WTC11 (cell line): ENCODE measurements around the gene EMILIN3. TPM values are rescaled to one million over a fixed set of nuclear protein-coding genes. Genes with fewer than 3 reads are reported as not detected.
"Not testable (repeated sequence)": the region's sequence is repeated elsewhere in the genome, so short reads cannot be mapped to it uniquely, and the experiment has no call there.

Source experiments
- ATAC-seq: fragments of 200-7000 bp; cut with Tn5 transposase; 2 replicates; pipeline ENCODE4 v1.10.0; 2021; ENCODE audit warnings: mild to moderate bottlenecking, moderate library complexity
- CTCF ChIA-PET: fragments of 300-600 bp; sonication (Branson Sonifier 250); formaldehyde crosslinking; loops from one replicate; lab custom pipeline; 2021; ENCODE audit warnings: antibody characterized with exemption; lab: Charles Lee
- POLR2A ChIA-PET: fragments of 350-600 bp; sonication (Branson Sonifier 250); formaldehyde crosslinking; loops from one replicate; lab custom pipeline; 2021; ENCODE audit warnings: antibody characterized with exemption; lab: Charles Lee
- DNase-seq: peaks from one replicate; pipeline ENCODE4 v3.0.0; 2021; ENCODE audit warnings: low spot score
- H3K27ac Mint-ChIP-seq: 2 replicates; pipeline ENCODE4 v1.8.0; 2021; ENCODE audit warnings: mixed read lengths
- H3K27me3 Mint-ChIP-seq: 2 replicates; pipeline ENCODE4 v1.8.0; 2021; ENCODE audit warnings: low read depth, mild to moderate bottlenecking, moderate library complexity, mixed read lengths
- H3K36me3 Mint-ChIP-seq: 2 replicates; pipeline ENCODE4 v1.8.0; 2021; ENCODE audit warnings: mixed read lengths
- H3K4me1 Mint-ChIP-seq: 2 replicates; pipeline ENCODE4 v1.8.0; 2022; ENCODE audit warnings: mixed read lengths
- H3K4me3 Mint-ChIP-seq: 2 replicates; pipeline ENCODE4 v1.8.0; 2021; ENCODE audit warnings: mild to moderate bottlenecking, moderate library complexity, mixed read lengths
- H3K9me3 Mint-ChIP-seq: 2 replicates; pipeline ENCODE4 v1.8.0; 2021; ENCODE audit warnings: mixed read lengths
- SP1 ChIP-seq: sonication (generic); formaldehyde crosslinking; conservative IDR thresholded peaks from 2 replicates; pipeline ENCODE4 v1.8.1; 2022; ENCODE audit warnings: missing genetic modification reagents
- ZNF317 ChIP-seq: sonication (generic); formaldehyde crosslinking; IDR thresholded peaks from 2 replicates; pipeline ENCODE4 v1.8.1; 2023; ENCODE audit warnings: low read depth, mild to moderate bottlenecking, moderate library complexity, missing genetic modification reagents, borderline replicate concordance
- total RNA-seq: library from RNA; stranded (reverse); gene quantifications from 3 replicates; pipeline ENCODE4 v1.2.3, GENCODE V29; 2021
- TF ChIP-seq, protein P1 (sequence below): fragments of 250-450 bp; sonication (Bioruptor Pico); IDR thresholded peaks from 2 replicates; pipeline ENCODE4 v1.9.0; 2021; ENCODE audit warnings: mild to moderate bottlenecking, borderline replicate concordance
- TF ChIP-seq, protein P2 (sequence below): sonication (generic); formaldehyde crosslinking; IDR thresholded peaks from 2 replicates; pipeline ENCODE4 v1.8.1; 2023; ENCODE audit warnings: mild to moderate bottlenecking, missing genetic modification reagents, moderate library complexity

The EMILIN3 gene
- total RNA-seq, 1 experiment from 2014 or later = 5.5 TPM

DNA sequence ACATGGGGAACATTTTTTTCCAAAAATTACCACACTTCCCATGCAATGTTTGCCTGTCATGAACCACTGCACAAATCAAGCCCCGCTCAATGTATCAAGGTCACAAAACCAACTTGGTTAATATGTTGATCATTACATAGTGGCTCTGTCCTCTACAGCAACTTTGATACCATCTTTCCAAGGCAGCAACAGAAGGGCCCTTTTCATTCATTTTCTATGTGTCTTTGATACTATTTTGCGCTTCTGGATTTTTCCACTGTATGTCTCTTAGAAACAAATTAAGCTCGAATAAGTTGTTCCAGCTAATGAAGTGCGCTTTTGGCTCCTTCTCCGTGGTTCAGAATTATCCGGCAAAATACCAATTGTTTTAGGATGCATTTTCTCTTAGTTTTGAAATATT is 50.6 kb downstream of the EMILIN3 start (continued):
- TF ChIP-seq, protein P1, sequence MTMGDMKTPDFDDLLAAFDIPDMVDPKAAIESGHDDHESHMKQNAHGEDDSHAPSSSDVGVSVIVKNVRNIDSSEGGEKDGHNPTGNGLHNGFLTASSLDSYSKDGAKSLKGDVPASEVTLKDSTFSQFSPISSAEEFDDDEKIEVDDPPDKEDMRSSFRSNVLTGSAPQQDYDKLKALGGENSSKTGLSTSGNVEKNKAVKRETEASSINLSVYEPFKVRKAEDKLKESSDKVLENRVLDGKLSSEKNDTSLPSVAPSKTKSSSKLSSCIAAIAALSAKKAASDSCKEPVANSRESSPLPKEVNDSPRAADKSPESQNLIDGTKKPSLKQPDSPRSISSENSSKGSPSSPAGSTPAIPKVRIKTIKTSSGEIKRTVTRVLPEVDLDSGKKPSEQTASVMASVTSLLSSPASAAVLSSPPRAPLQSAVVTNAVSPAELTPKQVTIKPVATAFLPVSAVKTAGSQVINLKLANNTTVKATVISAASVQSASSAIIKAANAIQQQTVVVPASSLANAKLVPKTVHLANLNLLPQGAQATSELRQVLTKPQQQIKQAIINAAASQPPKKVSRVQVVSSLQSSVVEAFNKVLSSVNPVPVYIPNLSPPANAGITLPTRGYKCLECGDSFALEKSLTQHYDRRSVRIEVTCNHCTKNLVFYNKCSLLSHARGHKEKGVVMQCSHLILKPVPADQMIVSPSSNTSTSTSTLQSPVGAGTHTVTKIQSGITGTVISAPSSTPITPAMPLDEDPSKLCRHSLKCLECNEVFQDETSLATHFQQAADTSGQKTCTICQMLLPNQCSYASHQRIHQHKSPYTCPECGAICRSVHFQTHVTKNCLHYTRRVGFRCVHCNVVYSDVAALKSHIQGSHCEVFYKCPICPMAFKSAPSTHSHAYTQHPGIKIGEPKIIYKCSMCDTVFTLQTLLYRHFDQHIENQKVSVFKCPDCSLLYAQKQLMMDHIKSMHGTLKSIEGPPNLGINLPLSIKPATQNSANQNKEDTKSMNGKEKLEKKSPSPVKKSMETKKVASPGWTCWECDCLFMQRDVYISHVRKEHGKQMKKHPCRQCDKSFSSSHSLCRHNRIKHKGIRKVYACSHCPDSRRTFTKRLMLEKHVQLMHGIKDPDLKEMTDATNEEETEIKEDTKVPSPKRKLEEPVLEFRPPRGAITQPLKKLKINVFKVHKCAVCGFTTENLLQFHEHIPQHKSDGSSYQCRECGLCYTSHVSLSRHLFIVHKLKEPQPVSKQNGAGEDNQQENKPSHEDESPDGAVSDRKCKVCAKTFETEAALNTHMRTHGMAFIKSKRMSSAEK (CRISPR knock-in tag) = no peak
- TF ChIP-seq SP1 = no peak

- POLR2A ChIA-PET = no interaction called here
- ATAC-seq = no peak
- DNase-seq = no peak
- H3K4me1 Mint-ChIP-seq = peaks cover 15% of the 10 kb centered on the region
- TF ChIP-seq, protein P2, sequence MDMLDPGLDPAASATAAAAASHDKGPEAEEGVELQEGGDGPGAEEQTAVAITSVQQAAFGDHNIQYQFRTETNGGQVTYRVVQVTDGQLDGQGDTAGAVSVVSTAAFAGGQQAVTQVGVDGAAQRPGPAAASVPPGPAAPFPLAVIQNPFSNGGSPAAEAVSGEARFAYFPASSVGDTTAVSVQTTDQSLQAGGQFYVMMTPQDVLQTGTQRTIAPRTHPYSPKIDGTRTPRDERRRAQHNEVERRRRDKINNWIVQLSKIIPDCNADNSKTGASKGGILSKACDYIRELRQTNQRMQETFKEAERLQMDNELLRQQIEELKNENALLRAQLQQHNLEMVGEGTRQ (CRISPR knock-in tag) = no peak
- TF ChIP-seq ZNF317 (CRISPR knock-in tag) = no peak
- CTCF ChIA-PET = interaction anchor here (1.9 kb wide), 1 partner anchor 64 kb away, joined by 5 read pairs; no protein-coding TSS in a partner anchor
- no peak overlapping the region for H3K4me3 Mint-ChIP-seq
- H3K27ac Mint-ChIP-seq = no peak overlapping the region
- peaks cover 4% of the 10 kb centered on the region; the same call in 1 of the 2 replicates for H3K9me3 Mint-ChIP-seq
- no peaks in the 10 kb centered on the region for H3K36me3 Mint-ChIP-seq
- H3K27me3 Mint-ChIP-seq = peaks cover 14% of the 10 kb centered on the region
Observed at GRCh38 chr20:41314386-41314785, 52.2 kb downstream of the EMILIN3 start.

DNA sequence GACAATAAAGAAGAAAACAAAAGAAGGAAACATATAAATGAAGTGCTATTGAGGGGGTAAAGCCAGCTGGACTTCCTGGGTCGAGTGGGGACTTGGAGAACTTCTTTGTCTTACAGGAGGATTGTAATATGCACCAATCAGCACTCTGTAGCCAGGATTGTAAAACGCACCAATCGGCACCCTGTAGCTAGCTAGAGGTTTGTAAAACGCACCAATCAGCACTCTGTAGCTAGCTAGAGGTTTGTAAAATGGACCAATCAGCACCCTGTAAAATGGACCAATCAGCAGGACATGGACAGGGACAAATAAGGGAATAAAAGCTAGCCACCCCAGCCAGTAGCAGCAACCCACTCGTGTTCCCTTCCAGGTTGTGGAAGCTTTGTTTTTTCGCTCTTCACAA is 54.6 kb downstream of the EMILIN3 start:
- H3K9me3 Mint-ChIP-seq, H3K27ac Mint-ChIP-seq, H3K36me3 Mint-ChIP-seq, ATAC-seq, POLR2A ChIA-PET, DNase-seq, H3K4me3 Mint-ChIP-seq, H3K27me3 Mint-ChIP-seq: not testable (repeated sequence)
- H3K4me1 Mint-ChIP-seq = peaks cover 22% of the 10 kb centered on the region
- CTCF ChIA-PET = interaction anchor here (0.8 to 0.9 kb wide), 2 partner anchors 28 to 62 kb away, joined by 4 read pairs; partner anchors contain the start of gene LPIN3

Other genes starting within 250 kb of the EMILIN3 start
- 177 to 201 TPM (median 194 TPM) in 3 replicates for gene PLCG1, start 229.3 kb downstream of the EMILIN3 start, total RNA-seq
- 7.5 to 9.6 TPM (median 8.6 TPM) in 3 replicates for gene ZHX3, start 49.1 kb downstream of the EMILIN3 start, total RNA-seq
- gene LPIN3, start 26.0 kb downstream of the EMILIN3 start, total RNA-seq = 7.9 to 8.5 TPM (median 8.2 TPM) in 3 replicates